Endometrial microvascular endothelial cells (primary cell): ENCODE data around the gene VEGFD. TPM values are rescaled to one million over a fixed set of nuclear protein-coding genes. Genes with fewer than 3 reads are reported as not detected.

Source experiments
- in situ Hi-C: cut with HindIII; loops from 2 replicates; pipeline ENCODE4 v1.10.0; 2017; ENCODE audit warnings: low sequenced_read_pairs, low pct_unique_long_range_greater_than_20kb; ENCODE audit errors: inconsistent ontology term
- total RNA-seq: library from RNA; depleted of rRNA; stranded (reverse); fragments of >200 nt; gene quantifications from one replicate; pipeline ENCODE4 v1.2.3, GENCODE V29; 2015; ENCODE audit errors: inconsistent ontology term

VEGFD gene, protein sequence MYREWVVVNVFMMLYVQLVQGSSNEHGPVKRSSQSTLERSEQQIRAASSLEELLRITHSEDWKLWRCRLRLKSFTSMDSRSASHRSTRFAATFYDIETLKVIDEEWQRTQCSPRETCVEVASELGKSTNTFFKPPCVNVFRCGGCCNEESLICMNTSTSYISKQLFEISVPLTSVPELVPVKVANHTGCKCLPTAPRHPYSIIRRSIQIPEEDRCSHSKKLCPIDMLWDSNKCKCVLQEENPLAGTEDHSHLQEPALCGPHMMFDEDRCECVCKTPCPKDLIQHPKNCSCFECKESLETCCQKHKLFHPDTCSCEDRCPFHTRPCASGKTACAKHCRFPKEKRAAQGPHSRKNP
- not detected for total RNA-seq

GRCh38 chrX:15384304-15384703, at the start of gene VEGFD:
VEGFD (minus strand) TSS chrX:15384413; CDS start chrX:15383946, 467 bp downstream.
- in situ Hi-C loops: no loop called here

DNA sequence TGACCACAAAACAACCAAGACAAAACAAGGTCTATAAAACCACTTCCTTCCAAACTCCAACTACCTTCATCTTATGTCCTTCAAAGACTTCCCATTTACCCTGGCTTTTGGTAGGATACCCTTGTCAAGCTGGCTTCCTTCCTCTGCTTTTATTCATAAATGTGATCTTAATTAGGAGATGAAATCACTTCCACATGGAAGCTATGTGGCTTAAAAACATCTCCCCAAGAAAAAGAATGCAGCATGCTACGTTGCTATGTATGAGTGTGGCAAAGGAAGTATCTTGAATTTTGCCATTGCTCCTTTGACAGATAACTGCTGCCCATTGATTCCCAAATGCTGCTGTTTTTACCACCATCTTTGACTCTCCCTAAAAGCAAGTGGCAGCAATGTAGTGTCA, 46.4 kb upstream of the VEGFD start:
- in situ Hi-C loops: no loop called here

- in situ Hi-C loops: no loop called here
Observed at GRCh38 chrX:15430076-15430475, 45.9 kb upstream of the VEGFD start.

DNA sequence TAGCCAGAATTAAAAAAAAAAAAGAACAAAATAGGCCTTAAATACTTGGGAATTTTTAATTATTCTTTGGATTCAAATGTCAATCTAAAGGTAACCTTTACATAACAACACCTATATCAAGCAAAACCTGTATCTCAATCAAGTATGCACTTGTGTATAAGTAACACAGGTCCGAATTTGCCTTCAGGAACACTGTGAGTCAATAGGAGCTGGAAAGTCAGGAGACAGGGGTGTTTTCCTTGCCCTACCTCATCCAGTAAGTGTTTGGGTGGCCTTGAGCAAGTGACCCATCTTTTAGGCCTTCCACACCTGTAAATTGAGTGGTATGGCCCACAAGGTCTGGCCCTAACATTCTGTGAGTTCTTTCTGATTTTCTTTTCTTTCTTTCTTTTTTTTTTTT, 40.8 kb upstream of the VEGFD start:
- in situ Hi-C loops: no loop called here

DNA sequence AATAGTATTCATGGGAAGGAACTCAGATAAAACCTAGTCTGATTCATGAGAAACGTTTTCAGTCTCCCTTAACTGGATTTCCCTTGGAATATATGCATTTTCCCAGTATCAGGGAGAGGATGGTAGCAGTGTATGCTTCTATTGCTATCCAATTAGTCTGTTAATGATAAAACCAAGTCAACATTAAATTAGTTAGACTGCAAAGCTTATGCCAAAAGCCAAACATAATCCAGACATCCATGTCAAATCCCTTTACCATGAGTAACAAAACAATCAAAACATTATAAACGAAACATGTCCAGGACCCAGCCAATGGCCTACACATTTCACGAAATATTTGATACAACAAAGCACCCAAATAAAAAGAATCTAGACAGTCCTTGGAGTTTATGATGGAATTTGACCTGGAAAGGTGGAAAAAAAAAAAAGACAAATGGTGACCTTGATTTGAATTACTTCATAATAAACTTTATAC, 34.5 kb upstream of the VEGFD start:
- in situ Hi-C loops: no loop called here

- in situ Hi-C loops: no loop called here
Observed at GRCh38 chrX:15418041-15418706, 34.0 kb upstream of the VEGFD start.

GRCh38 chrX:15416133-15416993, 32.1 kb upstream of the VEGFD start:
- in situ Hi-C loops: no loop called here

- in situ Hi-C loops: no loop called here
Observed at GRCh38 chrX:15413101-15413500, 28.9 kb upstream of the VEGFD start.

- in situ Hi-C loops: no loop called here
Observed at GRCh38 chrX:15410947-15411346, 26.7 kb upstream of the VEGFD start.

GRCh38 chrX:15410430-15410829, 26.2 kb upstream of the VEGFD start:
- in situ Hi-C loops: no loop called here

DNA sequence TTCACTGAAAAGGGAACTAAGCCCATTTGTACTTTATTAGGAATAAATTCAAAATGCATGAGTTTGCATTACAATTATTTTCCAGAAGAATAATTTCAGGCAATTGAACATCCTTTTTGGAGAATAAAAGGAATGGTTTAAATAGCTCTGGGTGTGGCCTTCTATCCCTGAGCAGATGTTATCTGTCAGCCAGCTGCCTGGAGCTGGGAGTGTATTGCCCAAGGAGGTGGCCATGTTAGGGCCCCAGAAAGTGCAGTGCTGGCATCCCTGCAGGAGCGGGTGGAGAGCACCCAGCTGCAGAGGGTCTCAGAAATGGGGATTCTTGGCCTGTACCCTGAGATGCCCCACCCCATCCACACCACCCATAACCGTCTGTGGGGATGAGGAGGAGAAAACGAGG, 21.6 kb upstream of the VEGFD start:
- in situ Hi-C loops: no loop called here

GRCh38 chrX:15404401-15405096, 20.3 kb upstream of the VEGFD start:
- in situ Hi-C loops: no loop called here

DNA sequence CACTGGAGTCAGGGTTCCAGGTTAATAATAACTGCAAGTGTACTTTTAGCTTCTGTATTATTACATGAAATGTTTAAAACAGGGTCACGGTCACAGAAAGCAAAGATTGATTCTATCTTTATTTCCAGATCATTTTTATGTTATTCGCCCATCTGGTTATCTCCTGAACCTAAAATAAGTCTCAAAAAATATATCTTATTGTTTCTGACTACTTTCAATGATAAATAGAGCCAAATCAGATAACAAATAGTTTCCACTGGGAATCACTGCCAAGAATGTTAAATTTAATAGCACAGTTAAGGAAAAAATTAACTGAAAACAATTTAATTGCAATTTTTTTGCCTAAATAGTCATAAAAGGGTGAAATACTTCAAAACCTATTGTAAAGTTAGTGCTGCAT, 17.2 kb upstream of the VEGFD start:
- in situ Hi-C loops: no loop called here

- in situ Hi-C loops: no loop called here
Observed at GRCh38 chrX:15399962-15400391, 15.8 kb upstream of the VEGFD start.

DNA sequence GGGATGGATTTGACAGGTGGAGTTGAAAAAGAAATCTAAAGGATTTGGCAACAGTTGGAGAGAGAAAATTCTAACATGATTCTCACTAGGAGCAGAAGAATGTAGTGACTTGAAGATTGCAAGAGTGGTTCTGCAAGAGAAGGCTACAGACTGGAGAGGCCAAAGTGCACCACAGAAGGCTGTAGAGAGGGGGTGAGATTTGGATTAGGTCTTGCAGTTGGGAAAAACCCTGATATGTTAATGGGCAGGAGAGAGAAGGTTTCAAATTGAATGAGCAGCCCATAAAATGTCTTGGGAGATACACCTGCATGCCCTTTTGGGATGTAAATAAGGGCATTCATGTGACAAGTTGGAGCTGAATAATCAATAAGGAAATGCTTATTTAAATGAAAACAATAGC, 14.7 kb upstream of the VEGFD start:
- in situ Hi-C loops: no loop called here

DNA sequence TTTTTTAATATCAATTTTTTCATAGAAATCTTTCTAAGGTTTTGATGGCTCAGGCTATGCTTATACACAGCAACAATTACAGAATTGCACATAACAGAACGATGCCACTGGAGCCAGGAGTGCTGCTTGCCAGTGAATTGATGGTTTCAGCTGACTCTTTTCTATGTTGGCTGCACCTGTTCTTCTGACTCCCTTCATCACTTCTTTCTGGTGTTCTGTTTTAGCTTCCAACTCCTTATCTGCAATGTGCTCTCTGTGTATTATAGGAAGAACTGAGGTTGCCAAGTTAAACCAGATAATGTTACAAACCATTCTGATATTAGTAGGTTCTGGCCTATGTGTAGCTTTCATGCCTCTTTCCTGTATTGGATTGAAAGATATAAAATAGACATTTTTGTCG, 11.6 kb upstream of the VEGFD start:
- in situ Hi-C loops: no loop called here

GRCh38 chrX:15391850-15392249, 7.6 kb upstream of the VEGFD start:
- in situ Hi-C loops: no loop called here

GRCh38 chrX:15382813-15383212, 1.4 kb downstream of the VEGFD start:
- in situ Hi-C loops: no loop called here

DNA sequence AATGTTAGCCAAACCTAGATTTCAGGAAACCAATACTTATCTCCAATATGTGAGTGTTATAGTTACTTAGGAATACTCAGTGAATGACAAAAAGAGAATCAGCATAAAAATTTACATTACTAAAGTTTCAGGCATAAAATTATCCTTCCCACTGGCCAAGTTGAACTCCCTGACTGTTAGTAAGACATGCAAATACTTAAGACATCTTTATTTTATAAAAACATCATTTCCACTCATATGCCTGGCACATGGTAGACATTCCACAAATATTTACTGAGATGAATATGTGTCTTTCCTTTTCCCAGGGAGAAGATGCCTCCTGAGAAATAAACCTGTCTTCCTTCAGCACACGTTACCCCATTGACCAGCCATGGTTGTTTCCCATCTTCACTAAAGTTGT, 7.3 kb downstream of the VEGFD start:
- in situ Hi-C loops: no loop called here
